ENCODE results near the gene FTCDNL1.
A peak's percentile ranks its signal among the peaks of the same experiment; 100 is the strongest.

Gene FTCDNL1

DNA sequence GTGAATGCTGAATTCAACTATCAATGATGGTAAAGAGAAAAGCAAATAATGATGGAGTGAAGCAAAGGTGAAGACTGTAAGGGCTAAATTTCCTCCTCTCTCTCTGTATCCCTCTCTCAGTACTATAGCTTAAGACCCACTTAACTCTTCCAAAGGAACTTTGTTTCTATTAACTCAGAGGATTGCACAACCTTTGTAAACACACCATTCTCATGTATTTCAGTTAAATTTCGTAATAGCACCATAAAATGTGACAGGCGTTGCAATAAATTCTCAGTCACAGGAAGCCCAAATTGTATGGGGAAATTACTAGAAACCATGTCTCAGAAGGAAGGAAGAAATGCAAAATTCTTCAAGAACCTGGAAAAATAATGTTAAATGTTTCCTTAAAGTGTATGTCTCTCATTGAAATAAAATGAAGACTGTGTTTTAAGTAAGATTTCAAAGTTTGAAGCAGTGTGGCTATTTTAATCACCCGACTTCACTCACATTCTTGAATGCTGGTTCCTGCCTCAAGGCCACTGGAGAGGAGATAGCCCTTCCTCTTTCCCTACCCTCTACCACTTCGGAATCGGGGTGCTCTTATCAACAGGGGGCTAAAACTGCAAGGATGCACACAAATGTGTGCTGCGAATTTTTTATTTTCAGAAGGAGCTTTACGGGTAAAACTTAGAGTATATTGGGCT lies 112.1 kb downstream of the FTCDNL1 start:
- DNase-seq, result no peak

DNA sequence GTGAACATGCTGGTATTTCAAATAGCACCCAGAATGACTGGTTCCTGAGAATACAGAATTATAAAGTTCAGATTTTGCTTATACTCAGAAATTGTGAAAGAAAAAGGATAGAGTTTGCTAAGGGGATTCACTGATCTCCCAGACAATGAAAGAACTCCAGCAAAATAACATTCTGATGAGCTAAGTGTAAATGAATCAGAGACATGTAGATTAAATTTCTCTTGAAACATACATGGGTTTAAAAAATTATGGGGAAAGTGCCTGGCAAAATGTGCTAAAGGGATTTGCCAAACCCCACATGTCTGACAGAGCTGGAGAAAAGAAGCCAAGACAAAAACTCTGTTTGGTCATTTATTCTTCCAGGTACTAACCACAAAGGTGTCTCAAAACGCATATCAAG lies 116.3 kb downstream of the FTCDNL1 start:
- DNase-seq, result no peak

DNA sequence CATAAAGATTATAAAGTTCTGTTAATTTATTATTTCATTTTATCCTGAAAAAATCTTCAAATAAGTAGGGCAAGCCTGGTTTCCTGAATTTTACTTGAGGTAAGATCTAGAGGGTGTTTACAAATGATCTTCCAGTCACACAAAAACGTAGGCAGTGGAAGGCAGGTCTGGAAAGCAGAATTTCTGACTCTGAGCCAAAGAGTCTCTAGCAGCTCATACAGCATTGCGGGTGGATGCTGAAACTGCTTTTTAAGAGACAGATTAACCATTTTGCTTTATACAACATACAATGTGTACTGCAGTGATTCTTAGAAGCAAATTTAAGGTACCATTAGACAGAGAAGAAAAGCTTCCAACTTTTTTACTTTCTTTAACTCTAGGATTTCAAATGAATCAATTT lies 117.0 kb downstream of the FTCDNL1 start:
- DNase-seq, result no peak

DNA sequence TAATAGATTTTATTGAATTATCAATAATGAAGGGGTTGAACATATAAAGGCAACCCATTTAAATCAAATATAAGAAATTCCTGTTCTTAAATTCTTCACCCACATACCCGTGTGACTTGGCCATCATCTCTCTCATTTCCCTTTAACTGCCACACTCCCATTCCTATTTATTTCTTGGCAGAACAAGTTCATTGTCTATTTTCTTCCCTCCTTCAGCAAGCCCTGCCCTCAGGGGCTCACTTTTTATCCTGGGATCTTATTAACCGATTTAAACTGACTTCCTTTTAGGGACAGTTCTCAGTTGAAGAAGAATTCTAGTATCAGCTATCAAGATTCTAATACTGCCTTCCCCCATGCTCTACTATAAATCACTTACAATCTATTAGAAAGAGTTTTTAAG lies 123.2 kb downstream of the FTCDNL1 start:
- no peak for DNase-seq

DNA sequence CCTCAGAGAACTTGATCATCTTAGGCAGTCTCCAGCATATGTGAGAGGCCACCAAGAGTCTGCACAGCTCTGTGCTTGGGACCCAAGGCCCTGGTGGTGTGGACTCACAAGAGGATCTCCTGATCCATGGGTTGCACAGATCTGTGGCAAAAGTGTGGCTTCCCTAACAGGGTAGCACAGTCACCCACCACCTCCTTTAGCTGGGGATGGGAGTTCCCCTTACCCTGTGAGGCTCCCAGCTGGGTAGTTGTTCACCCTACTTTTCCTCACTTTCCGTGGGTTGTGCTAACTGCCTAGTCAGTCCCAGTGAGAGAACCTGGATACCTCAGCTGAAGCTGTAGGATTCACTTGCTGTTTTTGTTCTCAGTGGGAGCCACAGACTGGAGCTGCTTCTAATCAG lies 123.7 kb downstream of the FTCDNL1 start:
- DNase-seq, result no peak

DNA sequence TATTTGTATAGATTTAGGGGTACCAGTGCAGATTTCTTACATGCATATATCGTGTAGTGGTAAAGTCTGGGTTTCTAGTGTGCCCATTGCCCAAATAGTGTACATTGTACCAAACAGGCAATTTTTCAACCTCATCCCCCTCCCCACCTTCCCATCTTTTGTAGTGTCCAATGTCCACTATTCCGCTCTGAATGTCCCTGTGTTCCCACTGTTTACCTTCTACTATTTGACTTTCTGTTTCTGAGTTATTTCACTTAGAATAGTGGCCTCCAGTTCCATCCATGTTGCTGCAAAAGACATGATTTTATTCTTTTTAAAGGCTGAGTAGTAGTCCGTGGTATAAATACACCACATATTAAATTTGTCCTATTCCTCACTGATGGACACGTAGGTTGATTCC lies 132.9 kb downstream of the FTCDNL1 start:
- DNase-seq, result no peak

DNA sequence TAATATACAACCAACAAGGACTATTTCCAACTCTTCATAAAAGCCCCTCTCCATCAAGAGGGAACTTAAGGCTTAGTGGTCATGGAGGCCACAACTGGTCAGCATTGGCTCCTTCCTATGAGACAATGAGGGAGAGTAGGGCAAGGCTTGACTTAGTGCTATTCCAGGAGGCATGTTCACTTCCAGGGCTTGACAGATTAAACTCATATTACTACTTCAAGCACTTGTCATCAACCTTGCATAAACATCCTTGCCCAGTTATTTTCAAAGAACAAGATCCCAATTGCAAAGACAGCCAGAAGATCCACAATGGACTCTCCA lies 133.4 kb downstream of the FTCDNL1 start:
- no peak for DNase-seq

DNA sequence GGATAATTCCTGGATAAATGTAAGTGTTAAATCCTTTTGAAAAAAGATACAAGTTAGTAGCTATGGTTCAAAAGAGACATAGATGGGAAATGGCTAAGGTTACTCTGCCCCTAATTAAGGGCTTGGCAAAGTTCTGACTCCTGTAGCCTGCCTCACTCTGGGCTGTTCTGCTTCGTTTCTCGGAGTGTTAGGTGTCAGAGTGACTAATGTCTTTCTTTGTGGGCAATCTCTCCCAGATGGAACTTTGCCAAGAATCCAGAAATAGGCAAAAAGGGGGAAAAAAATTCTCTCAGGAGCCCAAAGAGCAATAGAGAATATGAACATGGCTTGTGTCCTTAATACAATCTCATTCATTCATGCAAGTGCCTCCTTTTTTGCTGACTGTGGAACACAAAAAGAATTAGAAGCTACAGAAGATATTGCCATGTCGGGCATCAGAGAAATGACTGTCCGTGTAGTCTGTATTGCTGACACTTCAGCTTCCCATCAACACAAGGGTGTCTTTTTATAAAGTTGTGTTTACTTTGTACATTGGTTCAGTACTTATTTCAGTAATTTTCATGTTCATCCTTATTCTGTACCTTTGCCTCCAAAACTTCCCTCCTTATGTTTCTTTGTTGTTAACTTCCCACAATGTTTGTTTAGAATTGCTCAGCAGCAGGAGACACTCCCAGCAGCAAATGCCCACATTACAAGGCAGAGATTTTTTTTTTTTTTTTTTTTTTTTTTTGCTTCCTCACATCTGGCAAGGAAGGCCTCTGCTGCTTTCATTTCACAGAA lies 134.0 kb downstream of the FTCDNL1 start:
- DNase-seq, result peak; percentile 23

DNA sequence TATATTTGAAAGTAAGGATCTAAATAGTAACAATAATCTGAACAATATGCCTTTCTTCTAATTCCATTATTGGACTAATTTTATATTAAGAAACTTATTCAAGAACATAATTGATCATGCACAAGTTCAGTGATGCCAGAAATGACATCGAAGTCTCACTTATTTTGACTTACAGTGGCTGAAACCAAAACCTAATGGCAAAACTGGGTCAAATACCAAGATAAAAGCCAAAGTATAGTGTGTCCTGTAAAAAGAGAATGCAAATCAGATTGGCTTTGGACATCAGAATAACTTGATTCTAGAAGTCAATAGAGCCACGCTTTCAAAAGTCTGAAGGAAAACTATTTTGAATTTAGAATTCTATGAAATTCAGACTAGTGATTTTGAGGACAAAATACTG lies 137.2 kb downstream of the FTCDNL1 start:
- DNase-seq, result no peak

DNA sequence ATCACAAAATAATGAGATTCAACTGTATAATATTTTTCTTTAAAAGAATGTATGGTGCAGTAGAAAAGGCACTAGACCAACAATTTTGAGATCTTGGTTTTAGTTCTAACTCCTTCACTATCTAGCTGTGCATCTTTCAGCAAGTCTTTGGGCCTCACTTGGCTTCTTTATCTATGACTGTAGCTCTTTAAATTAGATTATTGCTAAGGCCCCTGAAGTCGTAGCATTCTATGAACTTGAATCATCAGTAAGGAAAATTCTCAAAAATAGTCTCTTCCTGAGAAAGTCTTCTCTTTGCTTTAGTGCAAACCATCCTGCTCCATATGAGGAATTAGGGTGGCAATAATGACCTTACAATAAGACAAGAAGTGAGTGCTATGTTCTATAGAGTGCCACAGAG lies 140.4 kb downstream of the FTCDNL1 start:
- DNase-seq, result no peak
